Measurements from ENCODE around the gene TTC28.

Gene TTC28

GRCh38 chr22:27995801-27996528 lies 683.7 kb downstream of the TTC28 start:
- no peak for DNase-seq

GRCh38 chr22:27994481-27995331 lies 684.9 kb downstream of the TTC28 start:
- no peak for DNase-seq

- DNase-seq = no peak
Measured at GRCh38 chr22:27993774-27994350, 685.8 kb downstream of the TTC28 start.

DNA sequence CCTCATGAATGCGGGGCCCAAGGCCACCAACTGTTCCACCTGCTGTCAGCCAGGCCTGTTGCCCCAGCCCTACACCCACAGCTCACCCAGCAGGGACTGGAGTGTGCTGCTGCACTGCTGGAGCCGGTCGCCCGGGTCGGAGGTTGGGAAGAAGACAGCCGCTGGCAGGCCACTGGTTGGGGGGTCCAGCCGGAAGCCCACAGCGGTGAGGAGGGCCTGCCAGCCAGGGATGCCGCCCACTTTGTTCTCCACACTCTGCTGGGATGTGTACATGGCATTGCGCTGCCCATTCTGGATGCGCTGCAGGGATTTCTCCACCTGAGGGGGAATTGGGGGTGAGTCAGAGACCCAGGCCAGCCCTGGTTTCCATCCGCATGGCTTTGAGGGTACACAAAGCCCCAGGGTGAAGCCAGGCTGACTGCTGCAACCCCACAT lies 686.4 kb downstream of the TTC28 start:
- DNase-seq = no peak

GRCh38 chr22:27992294-27993165 lies 687.1 kb downstream of the TTC28 start:
- no peak for DNase-seq

- peak; percentile 2 for DNase-seq
Measured at GRCh38 chr22:27991586-27992293, 687.9 kb downstream of the TTC28 start.

DNA sequence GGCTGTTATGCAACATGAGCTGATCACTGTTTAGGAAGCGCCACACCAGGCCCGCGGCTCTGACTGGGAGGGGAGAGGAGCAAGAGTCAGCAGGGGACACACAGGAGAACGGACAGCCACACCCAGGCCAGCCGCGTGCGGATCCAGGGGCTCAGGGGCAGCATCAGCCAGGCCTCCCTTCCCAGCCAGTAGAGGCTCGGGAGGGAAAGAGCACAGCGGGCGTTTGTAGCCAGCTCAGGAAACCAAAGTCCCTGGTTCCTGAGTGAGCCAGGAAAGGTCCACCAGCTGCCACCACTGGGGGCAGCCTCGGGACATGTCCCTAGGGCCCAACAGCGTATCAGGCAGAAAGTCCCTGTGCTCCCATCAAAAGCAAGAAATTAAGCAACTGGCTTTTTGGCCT lies 688.8 kb downstream of the TTC28 start:
- DNase-seq = peak; percentile 6

DNA sequence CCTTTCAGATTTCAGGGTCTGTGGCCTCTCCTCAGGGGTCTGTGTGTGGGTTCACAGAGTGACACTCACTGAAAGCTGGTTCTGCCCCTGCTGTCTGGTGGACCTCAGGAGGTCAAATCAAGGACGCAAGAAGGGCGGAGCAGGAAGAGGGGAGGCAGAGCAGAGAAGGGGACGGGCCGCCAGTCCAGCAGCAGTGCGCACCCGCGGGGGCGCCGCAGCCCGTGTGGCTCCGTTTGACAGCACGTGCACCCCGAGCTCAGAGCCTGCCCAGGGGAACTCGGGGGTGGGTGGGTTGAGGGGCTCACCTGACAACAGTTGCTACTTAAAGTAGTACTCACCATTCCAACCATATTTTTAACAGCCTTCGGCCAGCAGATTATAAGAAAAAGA lies 689.2 kb downstream of the TTC28 start:
- no peak for DNase-seq

- no peak for DNase-seq
Measured at GRCh38 chr22:27989758-27990450, 689.7 kb downstream of the TTC28 start.

GRCh38 chr22:27988704-27989103 lies 690.9 kb downstream of the TTC28 start:
- DNase-seq = peak; percentile 18

- no peak for DNase-seq
Measured at GRCh38 chr22:27987557-27987956, 692.1 kb downstream of the TTC28 start.

DNA sequence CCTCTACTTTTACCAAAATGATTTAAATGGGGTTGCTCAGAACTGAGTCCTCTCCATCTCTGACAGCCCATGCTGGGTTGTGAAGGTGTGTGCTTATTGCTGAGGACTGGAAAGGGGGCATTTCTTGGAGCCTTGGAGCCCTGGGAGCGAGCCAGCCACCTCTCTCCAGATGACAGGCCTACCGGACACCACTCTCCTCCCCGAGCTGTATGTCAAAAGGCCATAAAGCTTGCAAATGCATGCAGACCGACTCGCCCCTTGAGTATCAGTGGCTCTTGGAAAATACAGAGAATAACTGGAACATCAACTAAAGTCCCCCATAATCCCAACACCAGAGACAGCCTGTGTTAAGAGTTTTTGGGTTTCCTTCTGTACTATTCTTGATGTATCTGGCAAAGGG lies 692.7 kb downstream of the TTC28 start:
- no peak for DNase-seq

DNA sequence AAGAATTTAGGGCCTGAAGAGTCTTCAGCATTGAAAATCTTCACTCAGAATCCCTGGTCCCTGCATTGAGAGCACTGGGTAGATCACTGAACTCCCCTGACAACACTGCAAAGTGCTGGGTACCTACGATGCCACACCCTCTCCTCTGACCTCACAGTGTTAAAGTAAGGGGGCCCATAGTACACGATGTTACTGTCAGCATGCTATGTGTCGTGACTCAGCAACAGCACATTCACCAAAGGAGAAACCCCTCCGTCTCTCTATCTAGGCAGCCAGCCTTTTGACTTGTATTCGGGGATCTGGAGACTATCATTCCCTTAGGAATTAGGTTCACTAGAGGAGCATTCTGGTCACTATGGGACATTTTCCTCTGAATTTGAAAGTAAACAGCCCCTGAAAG lies 693.2 kb downstream of the TTC28 start:
- no peak for DNase-seq

DNA sequence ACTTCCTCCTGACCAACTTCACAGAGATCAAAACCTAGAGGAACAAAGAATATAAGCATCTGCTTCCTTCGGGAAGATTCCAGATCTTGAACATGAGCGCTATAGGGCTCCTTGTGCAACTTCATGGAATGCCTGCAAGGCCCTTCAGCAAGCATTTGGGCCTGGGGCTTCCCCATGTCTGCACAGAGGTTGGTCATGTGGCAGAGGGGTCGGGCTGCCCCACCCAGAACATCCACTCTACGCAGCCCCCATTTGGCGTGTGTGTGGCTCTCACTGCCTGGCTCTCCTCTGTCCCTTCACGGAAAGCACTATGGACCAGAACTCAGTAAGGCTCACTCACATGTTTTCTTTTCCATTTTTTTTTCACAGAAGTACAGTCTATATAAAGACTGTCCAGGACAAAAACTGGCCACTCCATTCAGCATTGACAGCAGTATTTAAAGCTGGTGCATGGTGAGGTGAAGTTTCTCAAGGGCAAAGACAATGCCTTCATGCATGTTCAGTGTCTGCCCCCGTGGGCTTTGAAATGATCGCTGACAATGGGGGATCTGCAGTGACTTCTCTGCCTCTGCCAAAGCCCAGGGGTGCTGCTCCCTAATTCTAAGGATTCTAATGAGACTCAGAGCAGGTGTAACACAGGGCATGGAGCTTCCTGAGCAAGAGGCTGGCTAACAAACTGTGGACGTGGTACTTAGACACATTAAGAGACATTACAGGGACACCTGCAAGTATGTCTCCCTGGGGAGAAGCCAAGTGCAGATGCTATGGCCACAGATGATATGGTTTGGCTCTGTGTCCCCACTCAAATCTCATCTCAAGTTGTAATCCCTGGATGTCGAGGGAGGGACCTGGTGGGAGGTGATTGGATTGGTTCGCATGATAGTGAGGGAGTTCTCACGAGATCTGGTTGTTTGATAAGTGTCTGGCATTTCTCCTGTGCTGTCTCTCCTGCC lies 694.0 kb downstream of the TTC28 start:
- no peak for DNase-seq

DNA sequence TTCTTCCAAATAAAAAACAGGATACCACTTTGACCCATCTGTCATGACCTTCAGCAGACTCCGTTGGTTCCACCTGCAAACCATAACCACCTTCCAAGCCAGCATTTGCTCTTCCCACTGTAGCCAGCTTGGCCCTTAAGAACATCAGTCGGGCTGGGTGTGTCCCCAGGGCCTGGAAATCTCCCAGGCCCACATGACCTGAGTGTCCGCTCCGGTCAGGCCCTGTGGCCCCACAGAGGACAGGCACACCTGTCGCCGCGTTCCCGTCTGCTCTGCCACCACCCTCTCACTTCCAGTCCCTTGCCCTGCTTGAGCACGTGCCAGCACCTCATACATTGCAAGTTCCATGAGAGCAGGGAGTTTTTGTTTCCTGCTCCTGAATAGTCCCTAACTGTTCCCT lies 694.9 kb downstream of the TTC28 start:
- no peak for DNase-seq

DNA sequence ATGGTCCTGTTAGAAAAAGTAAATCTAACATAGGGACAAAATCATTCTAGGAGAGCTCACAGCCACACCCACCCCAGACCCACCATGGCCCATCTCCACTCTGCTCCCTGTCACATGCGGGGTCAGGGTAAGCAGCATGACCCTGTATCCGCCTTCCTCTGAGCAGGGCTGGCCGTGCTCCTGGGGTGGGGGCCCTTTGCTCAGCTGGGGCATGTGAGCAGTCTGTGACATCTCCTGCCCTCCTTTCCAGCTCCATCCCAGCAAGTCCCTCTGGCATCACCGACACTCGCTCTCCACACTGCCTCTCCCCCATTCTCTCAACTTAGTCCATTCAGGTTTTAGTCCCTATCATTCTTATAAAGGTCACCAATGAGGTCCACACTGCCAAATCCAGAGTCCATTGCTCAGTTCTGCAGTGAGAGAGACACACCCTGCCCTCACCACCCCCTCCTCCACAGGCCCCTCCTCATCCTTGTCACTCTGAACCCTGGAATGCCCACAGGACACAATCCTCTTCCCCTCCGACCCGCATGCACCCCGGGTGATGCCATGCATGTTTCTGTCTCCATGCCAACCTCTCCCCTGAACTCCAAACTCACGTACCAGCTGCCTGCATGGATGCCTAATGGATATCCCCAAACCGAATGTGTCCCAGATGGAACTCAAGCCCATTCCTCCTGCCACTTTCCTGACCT lies 695.5 kb downstream of the TTC28 start:
- DNase-seq = no peak

DNA sequence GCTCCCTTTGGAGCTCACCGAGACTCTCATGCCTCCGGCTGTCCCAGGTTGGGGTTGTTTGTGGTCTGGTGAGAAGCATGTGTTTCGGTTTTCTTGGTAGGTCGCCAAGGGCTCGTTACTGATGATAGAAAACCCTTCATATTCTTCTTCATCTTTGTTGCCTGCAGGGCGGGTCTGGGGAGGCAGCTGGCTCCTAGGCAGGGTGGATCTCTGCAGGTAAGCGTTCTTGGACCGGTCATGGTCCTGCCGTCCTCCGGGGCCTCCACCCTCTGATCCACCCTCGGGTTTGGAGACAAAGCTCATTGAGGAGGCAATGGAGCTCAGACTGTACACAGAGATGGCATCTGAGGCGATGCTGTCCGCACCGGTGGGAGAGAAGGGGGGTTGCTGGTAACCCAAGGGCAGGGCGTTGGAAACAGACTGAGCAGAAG lies 696.3 kb downstream of the TTC28 start:
- no peak for DNase-seq

DNA sequence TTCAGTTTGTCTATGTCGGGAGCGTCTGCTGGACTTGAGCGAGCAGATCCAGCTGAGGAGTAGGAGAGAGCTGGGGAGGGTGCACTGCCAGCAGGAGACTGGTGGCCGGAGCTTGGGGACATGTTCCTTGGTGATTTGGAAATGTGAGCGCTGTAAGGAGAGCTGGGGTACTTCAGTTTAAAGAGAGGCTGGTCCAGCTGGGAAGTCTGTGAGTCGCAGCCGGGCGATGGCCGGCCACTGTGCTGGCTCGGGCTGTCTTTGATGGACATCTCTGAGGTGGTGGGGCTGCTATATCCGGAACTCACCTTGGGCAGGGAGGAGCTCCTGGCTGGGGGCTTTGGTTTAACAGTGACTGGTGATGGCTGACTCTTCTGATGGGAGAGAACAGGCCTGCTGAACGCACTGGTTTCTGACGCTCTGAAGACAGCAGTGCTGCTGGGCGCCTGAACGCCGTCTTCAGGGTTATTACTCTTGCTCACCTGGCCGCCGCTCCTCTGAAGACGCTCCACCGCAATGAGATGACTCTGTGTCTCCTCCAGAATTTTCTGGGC lies 696.9 kb downstream of the TTC28 start:
- no peak for DNase-seq

DNA sequence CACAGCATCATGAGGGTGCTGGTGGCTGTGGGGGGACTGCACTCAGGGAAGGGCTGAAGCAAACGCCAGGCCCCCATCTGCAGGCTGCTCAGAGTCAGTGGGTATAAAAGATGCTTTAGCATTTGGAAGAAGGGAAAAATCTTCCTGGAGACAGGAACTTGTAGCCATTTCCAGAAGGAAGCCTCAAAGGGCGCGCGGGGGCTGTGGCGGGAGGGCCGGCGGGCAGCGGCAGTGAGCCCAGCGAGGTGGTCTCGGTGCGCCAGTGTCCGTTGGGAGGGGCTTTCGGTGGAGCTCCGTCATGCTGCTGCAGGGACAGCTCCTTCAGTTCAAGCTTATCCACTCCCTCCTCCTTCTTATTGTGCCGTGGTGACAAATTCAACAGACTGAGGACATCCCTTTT lies 697.5 kb downstream of the TTC28 start:
- no peak for DNase-seq

Data from NCI-H2171 treated with DMSO at 0.1 percent for 48 hours (cell line).